Measurements from ENCODE around the gene CCDC88A.

DNA sequence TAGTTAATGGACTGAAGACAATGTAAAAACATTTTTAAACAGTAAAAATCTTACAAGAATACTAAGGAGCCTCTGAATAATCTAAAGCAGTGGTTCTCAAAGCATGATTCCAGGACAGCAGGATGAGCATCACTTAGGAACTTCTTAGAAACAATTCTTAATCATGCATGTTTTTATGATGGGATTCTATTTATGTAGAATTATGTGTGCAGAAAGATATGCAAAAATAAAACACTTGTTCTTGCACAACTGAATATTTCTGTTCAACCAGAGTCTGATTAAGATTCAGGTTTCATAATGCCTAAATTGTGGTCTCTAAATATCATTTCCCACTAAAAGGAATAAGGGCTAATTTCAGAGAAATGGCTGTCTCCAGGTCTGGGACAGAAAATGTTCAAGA lies 81.4 kb downstream of the CCDC88A start:
- TF ChIP-seq JUNB (IDR thresholded peaks at IDR 0.05) (no peak), ZC3H11A (IDR thresholded peaks at IDR 0.05) (no peak), EP300 (IDR thresholded peaks at IDR 0.05) (no peak), CBX8 (IDR thresholded peaks at IDR 0.05) (no peak), RCOR1 (IDR thresholded peaks at IDR 0.05; ENCODE audit: low read depth, low read length) (no peak), PHF8 (IDR thresholded peaks at IDR 0.05; ENCODE audit: borderline replicate concordance, low read depth) (no peak)
- TF ChIP-seq, protein P1, sequence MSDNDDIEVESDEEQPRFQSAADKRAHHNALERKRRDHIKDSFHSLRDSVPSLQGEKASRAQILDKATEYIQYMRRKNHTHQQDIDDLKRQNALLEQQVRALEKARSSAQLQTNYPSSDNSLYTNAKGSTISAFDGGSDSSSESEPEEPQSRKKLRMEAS (IDR thresholded peaks at IDR 0.05): no peak
- TF ChIP-seq, protein P2, sequence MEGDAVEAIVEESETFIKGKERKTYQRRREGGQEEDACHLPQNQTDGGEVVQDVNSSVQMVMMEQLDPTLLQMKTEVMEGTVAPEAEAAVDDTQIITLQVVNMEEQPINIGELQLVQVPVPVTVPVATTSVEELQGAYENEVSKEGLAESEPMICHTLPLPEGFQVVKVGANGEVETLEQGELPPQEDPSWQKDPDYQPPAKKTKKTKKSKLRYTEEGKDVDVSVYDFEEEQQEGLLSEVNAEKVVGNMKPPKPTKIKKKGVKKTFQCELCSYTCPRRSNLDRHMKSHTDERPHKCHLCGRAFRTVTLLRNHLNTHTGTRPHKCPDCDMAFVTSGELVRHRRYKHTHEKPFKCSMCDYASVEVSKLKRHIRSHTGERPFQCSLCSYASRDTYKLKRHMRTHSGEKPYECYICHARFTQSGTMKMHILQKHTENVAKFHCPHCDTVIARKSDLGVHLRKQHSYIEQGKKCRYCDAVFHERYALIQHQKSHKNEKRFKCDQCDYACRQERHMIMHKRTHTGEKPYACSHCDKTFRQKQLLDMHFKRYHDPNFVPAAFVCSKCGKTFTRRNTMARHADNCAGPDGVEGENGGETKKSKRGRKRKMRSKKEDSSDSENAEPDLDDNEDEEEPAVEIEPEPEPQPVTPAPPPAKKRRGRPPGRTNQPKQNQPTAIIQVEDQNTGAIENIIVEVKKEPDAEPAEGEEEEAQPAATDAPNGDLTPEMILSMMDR (IDR thresholded peaks at IDR 0.05): no peak
